Body of pancreas (tissue), 4 donors: ENCODE measurements around the gene VPS37D. TPM values are rescaled to one million over a fixed set of nuclear protein-coding genes. Genes with fewer than 3 reads are reported as not detected.

Experiments
- ATAC-seq: fragments of 150-250 bp; one replicate; pipeline ENCODE4 v1.9.1; 2016
- DNase-seq, 4 donors: peaks; one replicate each; pipeline ENCODE4 v3.0.0-alpha.2; 2019
- H3K27ac ChIP-seq, 4 donors: fragments of 200-600 bp; sonication (generic); 1 replicate in 3 of 4; 2 replicates in 1 of 4; pipeline versions ENCODE4 v1.5.1 to v1.6.1; 2016 to 2019; ENCODE audit warnings: mild to moderate bottlenecking in 1 of 4, mixed read lengths in 1 of 4, moderate library complexity in 1 of 4
- H3K27me3 ChIP-seq, 2 donors: fragments of 200-600 bp; sonication (generic); one replicate each; pipeline ENCODE4 v1.6.0; 2016; ENCODE audit warnings: mild to moderate bottlenecking in 1 of 2
- H3K36me3 ChIP-seq, 2 donors: fragments of 200-600 bp; sonication (generic); replicated peaks in 1 of 2; 2 replicates each; pipeline ENCODE4 v1.5.1; 2016; ENCODE audit warnings: low read depth in 2 of 2; ENCODE audit not compliant: insufficient read depth in 1 of 2
- H3K4me1 ChIP-seq: fragments of 200-600 bp; sonication (generic); one replicate; pipeline ENCODE4 v1.6.0; 2016
- H3K4me3 ChIP-seq, 2 donors: fragments of 200-600 bp; sonication (generic); 1 replicate in 1 of 2; 2 replicates in 1 of 2; pipeline ENCODE4 v1.5.1; 2016 to 2019
- H3K9me3 ChIP-seq, 3 donors: fragments of 200-600 bp; sonication (generic); 1 replicate in 2 of 3; 2 replicates in 1 of 3; pipeline ENCODE4 v1.5.1; 2016
- CTCF ChIP-seq, 7 experiments: fragments of 450-650 bp in 4 of 7; fragments of 200-600 bp in 3 of 7; sonication (generic) in 3 of 7; IDR thresholded peaks; one replicate each; pipeline ENCODE4 v1.5.1; 2016 to 2019; ENCODE audit warnings: antibody characterized with exemption in 7 of 7
- POLR2A ChIP-seq, 3 donors: fragments of 450-650 bp; IDR thresholded peaks; one replicate each; pipeline ENCODE4 v1.6.1; 2016; ENCODE audit warnings: antibody characterized with exemption in 3 of 3, mild to moderate bottlenecking in 2 of 3
- WGBS, 2 donors: methylation state at CpG; one replicate each; pipeline ENCODE4 v1.1.5; 2017; 5-methylcytosine and 5-hydroxymethylcytosine counted together
- intact Hi-C: fragments of 100-400 bp; cut with DNase I; formaldehyde crosslinking; loops from one replicate; pipeline ENCODE4 v1.15.1; 2023
- total RNA-seq, 2 donors: library from RNA; depleted of rRNA; stranded (reverse); fragments of >200 nt; gene quantifications; one replicate each; pipeline ENCODE4 v1.1.0, GENCODE V29; 2016

VPS37D gene
- total RNA-seq, 2 donors from 2014 or later, result 1.3 to 6.0 TPM

GRCh38 chr7:73704640-73705550, 37.3 kb downstream of the VPS37D start:
- Histone ChIP-seq H3K27me3 (no peaks in the 10 kb centered on the region), H3K4me3 (no peak overlapping the region), H3K36me3 (no peaks in the 10 kb centered on the region), H3K9me3 (no peaks in the 10 kb centered on the region), H3K4me1 (no peaks in the 10 kb centered on the region), H3K27ac (peak overlapping the region in 1 of 4 donors; percentile 73)
- ATAC-seq (no peak), DNase-seq (no peak)
- TF ChIP-seq POLR2A (IDR thresholded peaks at IDR 0.05) (no peak), CTCF (IDR thresholded peaks at IDR 0.05) (no peak)
- intact Hi-C loops, result no loop called here
- 78 to 81% methylated on average over 8 to 19 of the region's 23 CpGs for WGBS, 2 donors

GRCh38 chr7:73705551-73705920, 37.9 kb downstream of the VPS37D start:
- TF ChIP-seq POLR2A (IDR thresholded peaks at IDR 0.05) (no peak), CTCF (IDR thresholded peaks at IDR 0.05) (no peak)
- 79 to 89% methylated on average over 9 to 10 of the region's 10 CpGs for WGBS, 2 donors
- DNase-seq (peak in 1 of 4 donors; percentile 29), ATAC-seq (no peak)
- H3K36me3 ChIP-seq, result no peaks in the 10 kb centered on the region
- H3K4me3 ChIP-seq, result no peak overlapping the region
- H3K27ac ChIP-seq, result peak overlapping the region in 1 of 4 donors; percentile 73
- intact Hi-C loops, result no loop called here
- no peaks in the 10 kb centered on the region for H3K4me1 ChIP-seq
- no peaks in the 10 kb centered on the region for H3K9me3 ChIP-seq
- H3K27me3 ChIP-seq, result no peaks in the 10 kb centered on the region

- WGBS, 2 donors, result 77 to 84% methylated on average over 20 to 24 of the region's 25 CpGs
- ATAC-seq (no peak), DNase-seq (no peak)
- no peaks in the 10 kb centered on the region for H3K9me3 ChIP-seq
- no peak overlapping the region for H3K4me3 ChIP-seq
- no peaks in the 10 kb centered on the region for H3K36me3 ChIP-seq
- no peaks in the 10 kb centered on the region for H3K4me1 ChIP-seq
- TF ChIP-seq CTCF (IDR thresholded peaks at IDR 0.05) (no peak), POLR2A (IDR thresholded peaks at IDR 0.05) (no peak)
- intact Hi-C loops, result no loop called here
- peak overlapping the region; percentile 49 to 73 (median 70) for H3K27ac ChIP-seq
- H3K27me3 ChIP-seq, result no peaks in the 10 kb centered on the region
Observed at GRCh38 chr7:73706126-73707044, 38.8 kb downstream of the VPS37D start.

GRCh38 chr7:73707045-73707631, 39.5 kb downstream of the VPS37D start:
- intact Hi-C loops, result no loop called here
- ATAC-seq (peak; percentile 80), DNase-seq (peak; percentile 75 to 89 (median 85))
- no peaks in the 10 kb centered on the region for H3K27me3 ChIP-seq
- no peaks in the 10 kb centered on the region for H3K9me3 ChIP-seq
- H3K36me3 ChIP-seq, result no peaks in the 10 kb centered on the region
- WGBS, 2 donors, result 56 to 67% methylated on average over 8 to 15 of the region's 15 CpGs
- H3K27ac ChIP-seq, result peak overlapping the region; percentile 49 to 73 (median 70)
- H3K4me1 ChIP-seq, result no peaks in the 10 kb centered on the region
- no peak overlapping the region for H3K4me3 ChIP-seq
- TF ChIP-seq CTCF (IDR thresholded peaks at IDR 0.05) (no peak), POLR2A (IDR thresholded peaks at IDR 0.05) (peak; percentile 17 to 39 (median 19))
